Measurements from ENCODE around the gene ETV6.

DNA sequence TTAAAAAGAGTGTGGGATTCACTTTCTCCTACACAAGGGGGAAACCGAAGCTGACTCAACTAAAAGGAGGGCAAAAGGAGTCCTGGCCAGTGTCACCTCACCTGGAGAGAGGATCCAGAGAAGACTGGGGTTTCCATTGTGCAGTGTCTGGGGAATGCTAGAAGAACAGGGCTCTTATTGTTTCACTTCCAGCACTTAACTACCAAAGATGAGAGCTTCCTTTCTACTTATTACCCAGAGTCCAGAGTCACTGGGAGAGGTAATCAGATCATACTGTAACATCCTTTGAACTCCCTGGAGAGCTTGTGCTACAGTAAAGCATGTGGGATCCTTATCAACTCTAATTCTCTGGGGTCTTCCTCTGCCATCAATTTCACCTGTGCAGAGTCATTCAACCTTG is 272.9 kb downstream of the ETV6 start:
- TF ChIP-seq, protein P1, sequence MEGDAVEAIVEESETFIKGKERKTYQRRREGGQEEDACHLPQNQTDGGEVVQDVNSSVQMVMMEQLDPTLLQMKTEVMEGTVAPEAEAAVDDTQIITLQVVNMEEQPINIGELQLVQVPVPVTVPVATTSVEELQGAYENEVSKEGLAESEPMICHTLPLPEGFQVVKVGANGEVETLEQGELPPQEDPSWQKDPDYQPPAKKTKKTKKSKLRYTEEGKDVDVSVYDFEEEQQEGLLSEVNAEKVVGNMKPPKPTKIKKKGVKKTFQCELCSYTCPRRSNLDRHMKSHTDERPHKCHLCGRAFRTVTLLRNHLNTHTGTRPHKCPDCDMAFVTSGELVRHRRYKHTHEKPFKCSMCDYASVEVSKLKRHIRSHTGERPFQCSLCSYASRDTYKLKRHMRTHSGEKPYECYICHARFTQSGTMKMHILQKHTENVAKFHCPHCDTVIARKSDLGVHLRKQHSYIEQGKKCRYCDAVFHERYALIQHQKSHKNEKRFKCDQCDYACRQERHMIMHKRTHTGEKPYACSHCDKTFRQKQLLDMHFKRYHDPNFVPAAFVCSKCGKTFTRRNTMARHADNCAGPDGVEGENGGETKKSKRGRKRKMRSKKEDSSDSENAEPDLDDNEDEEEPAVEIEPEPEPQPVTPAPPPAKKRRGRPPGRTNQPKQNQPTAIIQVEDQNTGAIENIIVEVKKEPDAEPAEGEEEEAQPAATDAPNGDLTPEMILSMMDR (optimal IDR thresholded peaks at IDR 0.05 in 1 of 3, IDR thresholded peaks at IDR 0.05 in 1 of 3, conservative IDR thresholded peaks at IDR 0.05 in 1 of 3; ENCODE audit: extremely low read depth in 1 of 3, insufficient read depth in 2 of 3, low read length in 3 of 3) = no peak
- TF ChIP-seq EZH2 (IDR thresholded peaks at IDR 0.05; ENCODE audit: low read length) = no peak
